HG02981 (cell line): ENCODE results near the gene LRRC74A.

ENCODE experiments used
- ATAC-seq: cut with Tn5 transposase; IDR thresholded peaks from one replicate; pipeline ENCODE4 v1.9.1; 2021; ENCODE audit warnings: mild to moderate bottlenecking, moderate library complexity; ENCODE audit not compliant: unreplicated experiment

Gene LRRC74A

DNA sequence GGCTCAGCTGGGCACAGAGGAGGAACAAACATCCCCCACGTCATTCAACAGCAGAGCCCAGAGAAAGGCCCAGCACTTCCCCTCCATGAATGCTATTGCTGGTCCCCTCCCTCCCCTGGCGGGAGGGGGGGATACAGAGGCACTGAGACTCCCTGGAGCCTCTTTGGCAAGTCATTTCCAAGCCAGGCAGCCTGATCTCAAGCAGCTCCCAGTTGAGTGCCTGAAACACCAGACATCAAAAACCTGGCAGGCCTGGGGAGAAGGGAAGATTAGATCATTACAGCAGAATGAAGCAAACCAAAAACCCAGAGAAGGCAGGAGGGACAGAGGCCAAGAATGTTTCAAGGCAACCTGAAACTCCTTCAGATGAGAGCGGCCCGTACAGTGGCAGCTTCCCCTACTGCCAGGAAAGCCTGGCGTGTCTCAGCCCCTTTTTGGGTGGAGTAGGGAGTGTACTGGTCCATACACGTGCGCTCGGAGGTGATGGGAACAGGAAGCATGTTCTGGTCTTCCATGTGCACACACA is 92.1 kb downstream of the LRRC74A start:
- ATAC-seq = no peak

DNA sequence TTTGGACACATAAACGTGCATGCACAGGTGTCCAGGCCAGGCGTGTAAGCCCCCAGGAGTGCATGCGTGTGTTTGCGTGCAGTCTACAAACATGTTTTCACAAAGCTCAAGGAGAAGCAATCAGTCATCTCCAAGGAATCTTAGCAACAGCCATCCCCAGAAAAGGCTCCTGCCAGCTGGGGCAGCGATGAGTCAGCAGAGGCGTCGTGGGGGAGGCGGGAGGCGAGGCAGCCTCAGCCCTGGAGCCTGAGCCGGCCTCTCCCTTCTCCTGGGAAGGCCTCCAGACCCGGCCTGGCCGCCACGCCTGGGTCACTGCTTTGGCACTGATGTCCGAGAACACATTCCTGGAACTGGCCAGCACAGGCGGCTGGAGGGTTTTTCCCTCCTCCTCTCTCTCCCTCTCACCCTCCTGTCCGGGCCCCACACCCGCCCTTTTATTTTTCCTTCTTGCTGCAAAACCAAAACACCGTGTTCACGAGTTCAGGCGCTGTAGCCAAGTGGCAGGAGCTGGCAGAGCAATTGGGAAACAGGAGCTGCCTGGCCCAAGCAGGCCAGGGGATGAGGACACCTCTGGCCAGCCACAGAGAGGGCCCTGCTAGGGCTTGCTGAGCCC is 92.7 kb downstream of the LRRC74A start:
- no peak for ATAC-seq
